Activated naive CD8-positive, alpha-beta T cell treated with anti-CD3 and anti-CD28 coated beads, Interleukin-2, amount 10 ng/mL, durations not matched to agents 7 days and 5 days (primary cell): Measurements from ENCODE around the gene ROBO4. TPM values are rescaled to one million over a fixed set of nuclear protein-coding genes. Genes with fewer than 3 reads are reported as not detected.

Experiments
- ATAC-seq: fragments of 150-1000 bp; cut with Tn5 transposase; one replicate; pipeline ENCODE4 v1.10.0; 2021; ENCODE audit warnings: low read depth, moderate library complexity
- POLR2A ChIA-PET: fragments of 350-600 bp; sonication (Branson Sonifier 250); formaldehyde crosslinking; loops from one replicate; lab custom pipeline; 2021; ENCODE audit warnings: antibody characterized with exemption; lab: Charles Lee
- DNase-seq: peaks from one replicate; pipeline ENCODE4 v3.0.0; 2021
- H3K27ac Mint-ChIP-seq: one replicate; pipeline ENCODE4 v1.8.0; 2022; ENCODE audit warnings: mild to moderate bottlenecking, mixed read lengths
- H3K27me3 Mint-ChIP-seq: one replicate; pipeline ENCODE4 v1.8.0; 2022; ENCODE audit warnings: mild to moderate bottlenecking, moderate library complexity, mixed read lengths
- H3K36me3 Mint-ChIP-seq: one replicate; pipeline ENCODE4 v1.8.0; 2021; ENCODE audit warnings: mild to moderate bottlenecking, mixed read lengths
- H3K4me1 Mint-ChIP-seq: one replicate; pipeline ENCODE4 v1.8.0; 2021; ENCODE audit warnings: mixed read lengths
- H3K4me3 Mint-ChIP-seq: one replicate; pipeline ENCODE4 v1.8.0; 2022; ENCODE audit warnings: mild to moderate bottlenecking, moderate library complexity, mixed read lengths
- H3K9me3 Mint-ChIP-seq: one replicate; pipeline ENCODE4 v1.8.0; 2021; ENCODE audit warnings: mixed read lengths
- total RNA-seq, 2 experiments: library from RNA; stranded (reverse); gene quantifications; one replicate each; pipeline ENCODE4 v1.2.3, GENCODE V29; 2021

The ROBO4 gene
- total RNA-seq, result not detected

- Mint-ChIP-seq H3K27me3 (peaks cover 26% of the 10 kb centered on the region), H3K27ac (no peak within 1 kb of the TSS), H3K4me1 (peaks cover 10% of the 10 kb centered on the region), H3K36me3 (no peaks in the 10 kb centered on the region), H3K4me3 (no peak within 1 kb of the TSS), H3K9me3 (no peaks in the 10 kb centered on the region)
- DNase-seq, result peak; percentile 26
- POLR2A ChIA-PET, result interaction anchor here (0.8 kb wide), 1 partner anchor 56 kb away, joined by 4 read pairs; the partner anchor contains the start of gene CCDC15
- ATAC-seq, result peak; percentile 14
These were observed at the start of gene ROBO4 for GRCh38 chr11:124897674-124898262. Gene ROBO4 (minus strand): TSS chr11:124897865. CDS start chr11:124897795, 70 bp downstream.

- Mint-ChIP-seq H3K36me3 (peaks cover 16% of the 10 kb centered on the region), H3K4me1 (peaks cover 20% of the 10 kb centered on the region), H3K27me3 (no peaks in the 10 kb centered on the region), H3K4me3 (no peak overlapping the region), H3K27ac (no peak overlapping the region), H3K9me3 (peaks cover 13% of the 10 kb centered on the region)
- DNase-seq, result no peak
- POLR2A ChIA-PET, result no interaction called here
- ATAC-seq, result no peak
These were observed 49.1 kb upstream of the ROBO4 start for GRCh38 chr11:124946735-124947141.

GRCh38 chr11:124945826-124946225, 48.2 kb upstream of the ROBO4 start:
- peaks cover 20% of the 10 kb centered on the region for H3K4me1 Mint-ChIP-seq
- no peak for ATAC-seq
- POLR2A ChIA-PET, result interaction anchor here (1.2 kb wide), 1 partner anchor 18 kb away, joined by 3 read pairs; no protein-coding TSS in a partner anchor
- no peak overlapping the region for H3K27ac Mint-ChIP-seq
- H3K36me3 Mint-ChIP-seq, result peaks cover 17% of the 10 kb centered on the region
- H3K4me3 Mint-ChIP-seq, result no peak overlapping the region
- H3K9me3 Mint-ChIP-seq, result peaks cover 13% of the 10 kb centered on the region
- DNase-seq, result no peak
- no peaks in the 10 kb centered on the region for H3K27me3 Mint-ChIP-seq

GRCh38 chr11:124944565-124944964, 46.9 kb upstream of the ROBO4 start:
- DNase-seq, result no peak
- H3K36me3 Mint-ChIP-seq, result peaks cover 17% of the 10 kb centered on the region
- POLR2A ChIA-PET, result interaction anchor here (1.2 to 1.9 kb wide), 2 partner anchors 10 to 17 kb away, joined by 3 to 14 read pairs; partner anchors contain the start of gene CCDC15
- no peak overlapping the region for H3K4me3 Mint-ChIP-seq
- H3K27me3 Mint-ChIP-seq, result no peaks in the 10 kb centered on the region
- H3K4me1 Mint-ChIP-seq, result peaks cover 14% of the 10 kb centered on the region
- no peak for ATAC-seq
- no peak overlapping the region for H3K27ac Mint-ChIP-seq
- peaks cover 13% of the 10 kb centered on the region for H3K9me3 Mint-ChIP-seq

GRCh38 chr11:124943741-124944140, 46.1 kb upstream of the ROBO4 start:
- peaks cover 14% of the 10 kb centered on the region for H3K36me3 Mint-ChIP-seq
- no peak for DNase-seq
- peak; percentile 68 for ATAC-seq
- peak overlapping the region; percentile 58 for H3K27ac Mint-ChIP-seq
- H3K9me3 Mint-ChIP-seq, result peaks cover 10% of the 10 kb centered on the region
- POLR2A ChIA-PET, result interaction anchor here (1.9 kb wide), 1 partner anchor 10 kb away, joined by 14 read pairs; the partner anchor contains the start of gene CCDC15
- H3K4me1 Mint-ChIP-seq, result peaks cover 12% of the 10 kb centered on the region
- no peaks in the 10 kb centered on the region for H3K27me3 Mint-ChIP-seq
- H3K4me3 Mint-ChIP-seq, result no peak overlapping the region

- peaks cover 9% of the 10 kb centered on the region for H3K36me3 Mint-ChIP-seq
- peaks cover 11% of the 10 kb centered on the region for H3K4me1 Mint-ChIP-seq
- POLR2A ChIA-PET, result interaction anchor here (1.9 kb wide), 1 partner anchor 11 kb away, joined by 14 read pairs; the partner anchor contains the start of gene CCDC15
- no peaks in the 10 kb centered on the region for H3K27me3 Mint-ChIP-seq
- no peak for ATAC-seq
- peaks cover 5% of the 10 kb centered on the region for H3K9me3 Mint-ChIP-seq
- no peak overlapping the region for H3K27ac Mint-ChIP-seq
- H3K4me3 Mint-ChIP-seq, result no peak overlapping the region
- no peak for DNase-seq
These were observed 45.6 kb upstream of the ROBO4 start for GRCh38 chr11:124943254-124943616.

GRCh38 chr11:124942466-124943253, 45.0 kb upstream of the ROBO4 start:
- Mint-ChIP-seq H3K4me3 (no peak overlapping the region), H3K4me1 (peaks cover 11% of the 10 kb centered on the region), H3K9me3 (peaks cover under 1% of the 10 kb centered on the region), H3K27me3 (no peaks in the 10 kb centered on the region), H3K27ac (no peak overlapping the region), H3K36me3 (peaks cover 4% of the 10 kb centered on the region)
- DNase-seq (no peak), ATAC-seq (no peak)
- POLR2A ChIA-PET, result interaction anchor here (1.9 to 2.2 kb wide), 2 partner anchors 11 to 12 kb away, joined by 6 to 14 read pairs; partner anchors contain the start of gene CCDC15

- H3K9me3 Mint-ChIP-seq, result no peaks in the 10 kb centered on the region
- H3K27ac Mint-ChIP-seq, result no peak overlapping the region
- POLR2A ChIA-PET, result interaction anchor here (0.7 to 2.2 kb wide), 2 partner anchors 12 to 636 kb away, joined by 6 to 7 read pairs; partner anchors contain the start of gene CCDC15
- ATAC-seq (no peak), DNase-seq (no peak)
- peaks cover 1% of the 10 kb centered on the region for H3K27me3 Mint-ChIP-seq
- peaks cover 11% of the 10 kb centered on the region for H3K4me1 Mint-ChIP-seq
- peaks cover 4% of the 10 kb centered on the region for H3K36me3 Mint-ChIP-seq
- no peak overlapping the region for H3K4me3 Mint-ChIP-seq
These were observed 44.0 kb upstream of the ROBO4 start for GRCh38 chr11:124941703-124942102.

- Mint-ChIP-seq H3K4me3 (no peak overlapping the region), H3K9me3 (no peaks in the 10 kb centered on the region), H3K4me1 (peaks cover 8% of the 10 kb centered on the region), H3K27me3 (peaks cover 8% of the 10 kb centered on the region), H3K36me3 (peaks cover 1% of the 10 kb centered on the region), H3K27ac (no peak overlapping the region)
- DNase-seq (no peak), ATAC-seq (no peak)
- POLR2A ChIA-PET, result no interaction called here
These were observed 41.3 kb upstream of the ROBO4 start for GRCh38 chr11:124938970-124939369.

GRCh38 chr11:124938206-124938765, 40.6 kb upstream of the ROBO4 start:
- no peak overlapping the region for H3K27ac Mint-ChIP-seq
- no peak for ATAC-seq
- no peaks in the 10 kb centered on the region for H3K9me3 Mint-ChIP-seq
- peaks cover 1% of the 10 kb centered on the region for H3K36me3 Mint-ChIP-seq
- H3K4me3 Mint-ChIP-seq, result no peak overlapping the region
- DNase-seq, result no peak
- peaks cover 3% of the 10 kb centered on the region for H3K4me1 Mint-ChIP-seq
- peaks cover 8% of the 10 kb centered on the region for H3K27me3 Mint-ChIP-seq
- POLR2A ChIA-PET, result no interaction called here

- no peaks in the 10 kb centered on the region for H3K4me1 Mint-ChIP-seq
- POLR2A ChIA-PET, result interaction anchor here (1.1 kb wide), 1 partner anchor 16 kb away, joined by 3 read pairs; the partner anchor contains the start of gene CCDC15
- ATAC-seq (no peak), DNase-seq (no peak)
- no peak overlapping the region for H3K27ac Mint-ChIP-seq
- H3K4me3 Mint-ChIP-seq, result no peak overlapping the region
- peaks cover 1% of the 10 kb centered on the region for H3K36me3 Mint-ChIP-seq
- peaks cover 8% of the 10 kb centered on the region for H3K27me3 Mint-ChIP-seq
- no peaks in the 10 kb centered on the region for H3K9me3 Mint-ChIP-seq
These were observed 39.8 kb upstream of the ROBO4 start for GRCh38 chr11:124937336-124937935.

GRCh38 chr11:124935548-124936514, 38.2 kb upstream of the ROBO4 start, which contains the start of gene HEPACAM:
Gene HEPACAM (minus strand): TSS chr11:124936047. CDS start chr11:124936006, 41 bp downstream.
- DNase-seq, result no peak
- Mint-ChIP-seq H3K27me3 (peaks cover 8% of the 10 kb centered on the region), H3K27ac (no peak within 1 kb of the TSS), H3K9me3 (no peaks in the 10 kb centered on the region), H3K4me1 (peaks cover 4% of the 10 kb centered on the region), H3K36me3 (no peaks in the 10 kb centered on the region), H3K4me3 (no peak within 1 kb of the TSS)
- ATAC-seq, result no peak
- POLR2A ChIA-PET, result interaction anchor here (1.1 to 1.6 kb wide), 2 partner anchors 18 kb away, joined by 3 to 6 read pairs; partner anchors contain the start of gene CCDC15
